ENCODE data around the gene IPO9. TPM values are rescaled to one million over a fixed set of nuclear protein-coding genes. Genes with fewer than 3 reads are reported as not detected.

The IPO9 gene
- polyA plus RNA-seq, 1 experiment, result 55.5 TPM

- POLR2A ChIA-PET, result interaction anchor here (0.5 to 2.5 kb wide), 8 partner anchors 20 to 1676 kb away, joined by 3 to 25 read pairs (median 9); partner anchors contain the start of genes LMOD1 and TIMM17A
- no peak for TF ChIP-seq CTCF (IDR thresholded peaks at IDR 0.05; ENCODE audit: low read depth, low read length)
- DNase-seq (ENCODE audit: low read depth, low spot score), result no peak
These were observed 68.0 kb downstream of the IPO9 start for GRCh38 chr1:201896951-201897391.

DNA sequence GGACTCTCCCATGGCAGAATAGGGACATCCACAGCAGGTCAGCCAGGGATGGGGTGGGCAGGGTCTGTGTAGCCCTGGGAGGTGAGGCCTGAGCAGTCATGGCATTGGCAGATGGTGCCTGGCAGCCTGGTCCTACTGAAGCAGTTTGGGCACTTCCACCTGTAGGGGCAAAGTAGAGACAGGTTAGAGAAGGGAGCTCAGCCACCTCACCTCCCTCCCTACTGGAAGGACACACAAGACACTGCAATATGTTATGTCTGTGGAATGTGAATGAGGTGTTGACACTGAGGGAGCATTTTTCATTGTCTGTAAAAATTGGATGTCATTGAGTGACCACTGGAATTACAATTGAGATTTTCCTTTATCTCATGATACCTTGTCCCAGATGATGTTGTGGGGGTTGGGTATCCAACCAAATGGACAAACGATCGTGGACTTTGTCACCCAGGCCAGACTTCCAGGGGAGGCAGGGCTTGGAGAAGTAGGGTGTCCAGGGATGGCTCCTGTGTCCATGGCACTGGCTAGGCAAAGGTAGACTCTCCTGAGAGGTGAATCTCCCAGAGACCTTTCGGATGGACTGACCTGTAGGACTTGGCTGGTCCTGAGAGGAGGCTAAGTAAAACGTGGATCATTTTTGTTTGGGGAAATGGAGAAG lies 69.4 kb downstream of the IPO9 start:
- ChIA-PET POLR2A (interaction anchor here (0.6 to 1.4 kb wide), 2 partner anchors 48 to 58 kb away, joined by 5 to 9 read pairs; partner anchors contain the start of gene LMOD1), CTCF (interaction anchor here (6.3 to 9.3 kb wide), 2 partner anchors 46 to 75 kb away, joined by 90 to 225 read pairs; partner anchors contain the start of gene LMOD1)
- H3K4me3 ChIP-seq (ENCODE audit: low read depth, low read length), result no peak overlapping the region
- H3K27ac ChIP-seq (ENCODE audit: low read depth, low read length), result peak overlapping the region; percentile 3
- H3K27me3 ChIP-seq (ENCODE audit: control insufficient read depth, insufficient read depth, low read length), result no peaks in the 10 kb centered on the region
- DNase-seq (ENCODE audit: low read depth, low spot score), result no peak
- H3K9me3 ChIP-seq (ENCODE audit: control insufficient read depth, insufficient read depth, low read length), result no peaks in the 10 kb centered on the region
- no peak for TF ChIP-seq CTCF (IDR thresholded peaks at IDR 0.05; ENCODE audit: low read depth, low read length)

More at GRCh38 chr1:201896951-201897391, 68.0 kb downstream of the IPO9 start:
- no peaks in the 10 kb centered on the region for H3K27me3 ChIP-seq (ENCODE audit: control insufficient read depth, insufficient read depth, low read length)
- H3K27ac ChIP-seq (ENCODE audit: low read depth, low read length), result peak overlapping the region; percentile 65
- H3K9me3 ChIP-seq (ENCODE audit: control insufficient read depth, insufficient read depth, low read length), result no peaks in the 10 kb centered on the region
- CTCF ChIA-PET, result interaction anchor here (0.7 to 9.3 kb wide), 20 partner anchors 10 to 222 kb away, joined by 3 to 225 read pairs (median 14); partner anchors contain the start of genes ELF3, LMOD1, RNPEP and TIMM17A
- no peak overlapping the region for H3K4me3 ChIP-seq (ENCODE audit: low read depth, low read length)

- H3K4me3 ChIP-seq (ENCODE audit: low read depth, low read length), result no peak overlapping the region
- ChIA-PET CTCF (interaction anchor here (0.6 to 9.3 kb wide), 3 partner anchors 45 to 376 kb away, joined by 4 to 225 read pairs (median 90); partner anchors contain the start of gene LMOD1), POLR2A (no interaction called here)
- no peak overlapping the region for H3K27ac ChIP-seq (ENCODE audit: low read depth, low read length)
- no peaks in the 10 kb centered on the region for H3K9me3 ChIP-seq (ENCODE audit: control insufficient read depth, insufficient read depth, low read length)
- no peaks in the 10 kb centered on the region for H3K27me3 ChIP-seq (ENCODE audit: control insufficient read depth, insufficient read depth, low read length)
- TF ChIP-seq CTCF (IDR thresholded peaks at IDR 0.05; ENCODE audit: low read depth, low read length), result no peak
- DNase-seq (ENCODE audit: low read depth, low spot score), result no peak
These were observed 70.0 kb downstream of the IPO9 start for GRCh38 chr1:201898992-201899391.

DNA sequence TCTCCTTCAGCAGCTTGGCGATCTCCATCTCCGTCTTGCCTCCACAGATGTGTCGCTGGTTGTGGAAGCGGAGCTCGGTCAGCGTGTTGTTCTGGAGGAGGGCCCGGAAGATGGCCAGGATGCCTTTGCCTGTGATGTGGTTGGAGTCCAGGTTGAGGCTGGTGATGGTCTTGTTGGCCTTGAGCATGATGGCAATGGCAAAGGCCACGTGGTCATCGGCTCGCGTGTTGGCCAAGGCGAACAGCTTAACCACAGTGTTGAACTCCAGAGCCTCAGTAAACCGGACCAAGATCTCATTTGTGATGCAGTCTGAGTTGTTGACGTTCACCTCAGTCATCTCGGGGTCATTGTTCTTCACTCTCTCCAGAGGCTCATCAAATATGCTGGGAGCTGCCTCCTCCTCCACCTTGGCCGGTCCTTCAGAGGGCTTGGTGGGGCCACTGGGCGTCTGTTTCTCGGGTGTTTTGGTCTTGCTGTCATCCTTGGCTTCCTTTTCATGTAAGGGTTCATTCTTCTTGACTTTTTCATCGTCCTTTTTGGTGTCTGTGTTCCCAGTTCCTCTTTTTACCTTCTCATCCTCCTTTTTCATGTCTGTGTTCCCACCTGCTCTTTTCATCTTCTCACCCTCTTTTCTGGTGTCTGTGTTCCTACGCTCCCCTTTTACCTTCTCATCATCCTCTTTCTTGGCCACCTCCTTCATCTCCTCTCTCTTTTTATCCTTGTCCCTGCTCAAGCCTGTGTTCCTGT lies 70.9 kb downstream of the IPO9 start:
- no peaks in the 10 kb centered on the region for H3K9me3 ChIP-seq (ENCODE audit: control insufficient read depth, insufficient read depth, low read length)
- ChIA-PET CTCF (interaction anchor here (0.6 to 9.3 kb wide), 4 partner anchors 44 to 376 kb away, joined by 4 to 225 read pairs (median 50); partner anchors contain the start of gene LMOD1), POLR2A (no interaction called here)
- TF ChIP-seq CTCF (IDR thresholded peaks at IDR 0.05; ENCODE audit: low read depth, low read length), result no peak
- DNase-seq (ENCODE audit: low read depth, low spot score), result no peak
- H3K27me3 ChIP-seq (ENCODE audit: control insufficient read depth, insufficient read depth, low read length), result no peaks in the 10 kb centered on the region
- H3K27ac ChIP-seq (ENCODE audit: low read depth, low read length), result no peak overlapping the region
- H3K4me3 ChIP-seq (ENCODE audit: low read depth, low read length), result no peak overlapping the region

All from AG04450 (cell line).